ENCODE results near the gene SRMS. TPM values are rescaled to one million over a fixed set of nuclear protein-coding genes. Genes with fewer than 3 reads are reported as not detected.

The SRMS gene
- total and polyA plus RNA-seq, 2 donors (not counting 1 experiment from before 2014, with no cell fraction given), result 0.17 to 0.54 TPM

- H3K4me3 Mint-ChIP-seq, result no peak overlapping the region
- no peak overlapping the region for H3K27ac ChIP-seq (ENCODE audit: low read length in 2 of 2)
- H3K4me3 ChIP-seq (ENCODE audit: control extremely low read depth in 1 of 5, extremely low read depth in 1 of 5, insufficient read depth in 1 of 5, low read depth in 2 of 5, low read length in 4 of 5), result no peak overlapping the region
- no peak overlapping the region for H3K27ac Mint-ChIP-seq
- CTCF ChIA-PET, result no interaction called here
- H4K20me1 ChIP-seq (ENCODE audit: control insufficient read depth, insufficient read depth, low read length, poor library complexity, severe bottlenecking), result no peaks in the 10 kb centered on the region
- TF ChIP-seq CTCF (IDR thresholded peaks at IDR 0.05), result no peak
- H3K4me2 ChIP-seq (replicated peaks; ENCODE audit: low read depth, low read length, poor library complexity, severe bottlenecking), result no peak overlapping the region
- H3K4me1 Mint-ChIP-seq, result peaks cover 5% of the 10 kb centered on the region
- peaks cover 10% of the 10 kb centered on the region in 2 donors for H3K4me1 ChIP-seq (ENCODE audit: control insufficient read depth in 2 of 2, insufficient read depth in 2 of 2, low read length in 2 of 2)
- no peak for DNase-seq
- peaks cover 4% of the 10 kb centered on the region for H3K27me3 Mint-ChIP-seq
- WGBS (ENCODE audit: insufficient coverage), result 64% methylated on average over 4 of the region's 4 CpGs
- POLR2A ChIA-PET, result no interaction called here
- no peak for ATAC-seq (ENCODE audit: low read depth)
- H3K9me3 Mint-ChIP-seq (ENCODE audit: insufficient read depth), result peaks cover 2% of the 10 kb centered on the region
- no peak overlapping the region for H2AFZ ChIP-seq (ENCODE audit: insufficient read depth, low read depth, low read length, poor library complexity, severe bottlenecking)
- H3K79me2 ChIP-seq (ENCODE audit: control insufficient read depth, insufficient read depth, low read length), result no peaks in the 10 kb centered on the region
- H3K36me3 ChIP-seq (replicated peaks in 1 of 2; ENCODE audit: control extremely low read depth in 1 of 2, control insufficient read depth in 1 of 2, extremely low read depth in 1 of 2, insufficient read depth in 2 of 2, low read length in 1 of 2), result no peaks in the 10 kb centered on the region
- no peak overlapping the region for H3K9ac ChIP-seq (ENCODE audit: low read length)
- H3K27me3 ChIP-seq (replicated peaks in 1 of 4; ENCODE audit: control extremely low read depth in 1 of 4, control insufficient read depth in 3 of 4, insufficient read depth in 4 of 4, low read length in 3 of 4), result peaks cover 0 to 36% (median 10%) of the 10 kb centered on the region in 4 experiments
- H3K9me3 ChIP-seq (ENCODE audit: control extremely low read depth in 1 of 3, control insufficient read depth in 2 of 3, insufficient read depth in 1 of 3, low read length in 2 of 3), result peaks cover 0 to 16% (median 0%) of the 10 kb centered on the region in 3 donors
- intact Hi-C loops (cut with micrococcal nuclease), result no loop called here
These were observed 55.8 kb downstream of the SRMS start for GRCh38 chr20:63491635-63492230.

GRCh38 chr20:63491078-63491477, 56.5 kb downstream of the SRMS start:
- WGBS (ENCODE audit: insufficient coverage), result 80% methylated on average over 4 of the region's 4 CpGs
- peaks cover 0 to 35% (median 8%) of the 10 kb centered on the region in 4 experiments for H3K27me3 ChIP-seq (replicated peaks in 1 of 4; ENCODE audit: control extremely low read depth in 1 of 4, control insufficient read depth in 3 of 4, insufficient read depth in 4 of 4, low read length in 3 of 4)

More at GRCh38 chr20:63491078-63491477, 56.5 kb downstream of the SRMS start:
- Histone ChIP-seq H3K9ac (ENCODE audit: low read length) (no peak overlapping the region), H2AFZ (ENCODE audit: insufficient read depth, low read depth, low read length, poor library complexity, severe bottlenecking) (no peak overlapping the region), H3K36me3 (replicated peaks in 1 of 2; ENCODE audit: control extremely low read depth in 1 of 2, control insufficient read depth in 1 of 2, extremely low read depth in 1 of 2, insufficient read depth in 2 of 2, low read length in 1 of 2) (no peaks in the 10 kb centered on the region), H3K4me1 (ENCODE audit: control insufficient read depth in 2 of 2, insufficient read depth in 2 of 2, low read length in 2 of 2) (peaks cover 3 to 5% of the 10 kb centered on the region in 2 donors), H3K27ac (ENCODE audit: low read length in 2 of 2) (no peak overlapping the region), H3K9me3 (ENCODE audit: control extremely low read depth in 1 of 3, control insufficient read depth in 2 of 3, insufficient read depth in 1 of 3, low read length in 2 of 3) (peaks cover 0 to 17% (median 0%) of the 10 kb centered on the region in 3 donors), H3K79me2 (ENCODE audit: control insufficient read depth, insufficient read depth, low read length) (no peaks in the 10 kb centered on the region), H4K20me1 (ENCODE audit: control insufficient read depth, insufficient read depth, low read length, poor library complexity, severe bottlenecking) (no peaks in the 10 kb centered on the region), H3K4me3 (ENCODE audit: control extremely low read depth in 1 of 5, extremely low read depth in 1 of 5, insufficient read depth in 1 of 5, low read depth in 2 of 5, low read length in 4 of 5) (no peak overlapping the region), H3K4me2 (replicated peaks; ENCODE audit: low read depth, low read length, poor library complexity, severe bottlenecking) (no peak overlapping the region)
- Mint-ChIP-seq H3K4me3 (no peak overlapping the region), H3K27ac (no peak overlapping the region), H3K4me1 (peaks cover 1% of the 10 kb centered on the region), H3K27me3 (peaks cover 7% of the 10 kb centered on the region), H3K9me3 (ENCODE audit: insufficient read depth) (peaks cover 2% of the 10 kb centered on the region)
- CTCF ChIA-PET, result no interaction called here
- intact Hi-C loops (cut with micrococcal nuclease), result no loop called here
- no peak for TF ChIP-seq CTCF (IDR thresholded peaks at IDR 0.05)
- TF ChIP-seq EZH2 (IDR thresholded peaks at IDR 0.05; ENCODE audit: borderline replicate concordance, insufficient read depth, low read depth, low read length, poor library complexity, severe bottlenecking), result no peak
- POLR2A ChIA-PET, result no interaction called here
- no peak for DNase-seq
- no peak for ATAC-seq (ENCODE audit: low read depth)

Other genes starting within 250 kb of the SRMS start
- gene CHRNA4, start 186.4 kb downstream of the SRMS start, total RNA-seq, result not detected in 2 replicates
- gene CHRNA4, start 186.4 kb downstream of the SRMS start, polyA plus RNA-seq, result not detected in 2 replicates
- gene KCNQ2, start 75.1 kb downstream of the SRMS start, total RNA-seq, result 0.12 and 0.49 TPM in 2 replicates
- not detected in 2 replicates for gene KCNQ2, start 75.1 kb downstream of the SRMS start, polyA plus RNA-seq
- 1.8 and 2.2 TPM in 2 replicates for gene EEF1A2, start 48.7 kb downstream of the SRMS start, total RNA-seq
- 2.4 and 2.9 TPM in 2 replicates for gene EEF1A2, start 48.7 kb downstream of the SRMS start, polyA plus RNA-seq
- gene PPDPF, start 27.0 kb downstream of the SRMS start, total RNA-seq, result 149 and 162 TPM in 2 replicates
- gene PPDPF, start 27.0 kb downstream of the SRMS start, polyA plus RNA-seq, result 93.5 and 144 TPM in 2 replicates
- gene PTK6, start 10.4 kb downstream of the SRMS start, total RNA-seq, result 0.75 and 0.86 TPM in 2 replicates
- 2.3 and 2.8 TPM in 2 replicates for gene PTK6, start 10.4 kb downstream of the SRMS start, polyA plus RNA-seq
- gene FNDC11, start 6.4 kb upstream of the SRMS start, total RNA-seq, result 3.8 and 5.1 TPM in 2 replicates
- 32.3 and 34.2 TPM in 2 replicates for gene FNDC11, start 6.4 kb upstream of the SRMS start, polyA plus RNA-seq
- gene HELZ2, start 26.5 kb upstream of the SRMS start, total RNA-seq, result 52.6 and 53.7 TPM in 2 replicates
- 36.3 and 40.6 TPM in 2 replicates for gene HELZ2, start 26.5 kb upstream of the SRMS start, polyA plus RNA-seq
- gene GMEB2, start 79.4 kb upstream of the SRMS start, total RNA-seq, result 24.5 and 26.1 TPM in 2 replicates
- gene GMEB2, start 79.4 kb upstream of the SRMS start, polyA plus RNA-seq, result 17.7 and 26.3 TPM in 2 replicates
- gene STMN3, start 105.7 kb upstream of the SRMS start, total RNA-seq, result 32.2 and 35.0 TPM in 2 replicates
- gene STMN3, start 105.7 kb upstream of the SRMS start, polyA plus RNA-seq, result 56.4 and 59.4 TPM in 2 replicates
- gene RTEL1, start 110.6 kb upstream of the SRMS start, total RNA-seq, result 32.6 and 35.3 TPM in 2 replicates
- 15.1 and 21.2 TPM in 2 replicates for gene RTEL1, start 110.6 kb upstream of the SRMS start, polyA plus RNA-seq
- gene TNFRSF6B, start 148.9 kb upstream of the SRMS start, total RNA-seq, result not detected in 2 replicates
- gene TNFRSF6B, start 148.9 kb upstream of the SRMS start, polyA plus RNA-seq, result 6.7 and 7.8 TPM in 2 replicates
- 73.3 and 75.5 TPM in 2 replicates for gene ARFRP1, start 160.2 kb upstream of the SRMS start, total RNA-seq
- gene ARFRP1, start 160.2 kb upstream of the SRMS start, polyA plus RNA-seq, result 41.0 and 42.1 TPM in 2 replicates
- 46.1 and 47.5 TPM in 2 replicates for gene ZGPAT, start 160.3 kb upstream of the SRMS start, total RNA-seq
- gene ZGPAT, start 160.3 kb upstream of the SRMS start, polyA plus RNA-seq, result 62.1 and 71.7 TPM in 2 replicates
- gene LIME1, start 188.9 kb upstream of the SRMS start, total RNA-seq, result 14.5 and 14.8 TPM in 2 replicates
- gene LIME1, start 188.9 kb upstream of the SRMS start, polyA plus RNA-seq, result 63.0 and 95.2 TPM in 2 replicates
- gene SLC2A4RG, start 192.0 kb upstream of the SRMS start, total RNA-seq, result 49.4 and 50.8 TPM in 2 replicates
- gene SLC2A4RG, start 192.0 kb upstream of the SRMS start, polyA plus RNA-seq, result 28.5 and 39.7 TPM in 2 replicates